ENCODE data around the gene SLC7A1.

- TF ChIP-seq EZH2phosphoT487 (IDR thresholded peaks at IDR 0.05; ENCODE audit: borderline replicate concordance, low read length) (no peak), CTCF (IDR thresholded peaks at IDR 0.05; ENCODE audit: low read depth, low read length, poor library complexity, severe bottlenecking) (no peak)
Observed at GRCh38 chr13:29524641-29525040, 70.8 kb downstream of the SLC7A1 start.

Data from DOHH2 (cell line).